GM21526 (cell line): ENCODE results near the gene WDR62.
"Not testable (repeated sequence)": the region's sequence is repeated elsewhere in the genome, so short reads cannot be mapped to it uniquely, and the experiment has no call there.

Experiments used
- ATAC-seq: cut with Tn5 transposase; IDR thresholded peaks from one replicate; pipeline ENCODE4 v1.9.1; 2021; ENCODE audit warnings: moderate library complexity; ENCODE audit not compliant: unreplicated experiment, low FRiP score

WDR62 gene

DNA sequence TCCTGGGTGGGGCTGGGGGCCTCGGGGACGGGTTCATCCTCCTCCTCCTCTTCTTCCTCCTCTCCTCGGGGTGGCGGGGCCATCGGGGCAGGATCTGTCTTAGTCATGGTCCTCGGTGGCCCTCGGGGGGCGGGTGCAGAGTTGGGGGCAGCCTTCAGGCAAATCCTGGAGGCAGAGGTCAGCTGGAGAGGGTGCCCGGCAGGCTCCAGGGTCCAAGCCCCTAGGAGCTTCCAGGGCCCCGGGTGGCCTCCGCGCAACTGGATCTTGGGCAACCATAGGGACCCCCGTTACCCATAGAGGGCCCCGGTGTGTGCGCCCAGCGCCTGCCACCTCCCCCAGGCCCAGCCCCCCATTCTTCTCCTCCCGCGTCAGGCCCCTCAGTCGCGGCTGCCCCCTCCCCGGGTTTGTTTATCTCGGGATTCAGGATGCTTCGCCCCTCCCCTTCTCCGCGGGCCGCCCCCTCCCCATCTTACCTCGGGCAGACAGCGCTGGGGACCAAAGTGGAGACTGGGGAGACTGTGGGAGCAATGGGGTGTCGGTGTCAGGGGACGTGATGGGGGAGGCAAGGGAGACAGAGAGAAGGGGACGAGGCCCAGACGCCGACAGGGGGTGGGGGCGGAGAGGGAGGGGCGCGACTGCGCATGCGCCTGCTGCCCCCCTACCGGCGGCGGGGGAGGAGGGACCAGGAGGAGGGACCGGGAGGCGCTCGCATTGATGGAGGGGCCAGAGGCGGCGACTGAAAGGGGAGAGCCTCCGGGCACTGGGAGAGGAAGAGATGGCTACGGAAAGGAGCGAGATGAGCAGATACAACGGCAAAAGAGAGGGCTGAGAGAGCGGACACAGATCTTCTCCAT is 22.2 kb upstream of the WDR62 start, which contains the start of gene CLIP3:
CLIP3 (minus strand) TSS at position 623 of the 854 bp plus-strand sequence; CDS start at position 107, 516 bp downstream.
- no peak for ATAC-seq

DNA sequence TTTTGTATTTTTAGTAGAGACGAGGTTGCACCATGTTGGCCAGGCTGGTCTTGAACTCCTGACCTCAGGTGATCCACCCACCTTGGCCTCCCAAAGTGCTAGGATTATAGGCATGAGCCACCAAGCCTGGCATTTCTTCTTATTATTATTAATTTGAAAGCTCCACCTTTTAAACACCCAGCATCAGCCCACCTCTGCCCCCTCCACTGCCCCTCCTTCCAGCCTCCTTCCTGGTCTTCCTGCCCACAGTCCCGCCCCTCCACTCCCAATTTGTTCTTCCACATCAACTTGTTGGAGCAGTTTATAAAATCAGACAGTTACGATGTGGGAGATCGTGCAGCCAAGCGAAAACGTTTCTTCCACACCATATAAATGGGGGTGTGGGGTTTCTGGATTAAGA is 14.2 kb upstream of the WDR62 start:
- no peak for ATAC-seq

DNA sequence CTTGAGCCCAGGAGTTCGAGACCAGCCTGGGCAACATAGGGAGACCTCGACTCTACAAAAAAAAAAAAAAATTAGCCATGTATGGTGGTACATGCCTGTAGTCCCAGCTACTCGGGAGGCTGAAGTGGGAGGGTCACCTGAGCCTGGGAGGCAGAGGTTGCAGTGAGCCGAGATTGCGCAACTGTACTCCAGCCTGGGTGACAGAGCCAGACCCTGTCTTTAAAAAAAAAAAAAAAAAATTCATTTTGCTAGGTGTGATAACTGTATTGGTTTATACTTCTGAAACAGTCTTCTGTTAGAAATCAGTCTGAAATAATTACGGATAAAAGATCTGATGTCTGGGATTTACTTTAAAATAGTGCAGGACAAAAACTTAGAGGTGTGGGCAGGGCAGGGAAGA is 13.6 kb upstream of the WDR62 start:
- ATAC-seq = not testable (repeated sequence)

DNA sequence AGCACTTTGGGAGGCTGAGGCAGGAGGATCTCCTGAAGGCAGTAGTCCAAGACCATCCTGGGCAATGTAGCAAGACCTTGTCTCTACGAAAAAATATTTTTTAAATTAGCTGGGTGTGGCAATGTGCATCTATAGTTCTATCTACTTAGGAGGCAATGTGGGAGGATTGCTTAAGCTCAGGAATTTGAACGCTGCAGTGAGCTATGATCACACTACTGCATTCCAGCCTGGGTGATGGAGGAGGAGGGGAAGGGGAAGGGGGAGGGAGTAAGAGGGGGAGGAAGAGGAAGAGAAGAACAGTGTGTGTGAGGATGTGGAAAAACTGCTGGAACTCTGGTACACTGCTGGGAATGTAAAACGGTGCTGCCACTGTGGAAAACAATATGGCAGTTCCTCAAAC is 12.9 kb upstream of the WDR62 start:
- no peak for ATAC-seq

DNA sequence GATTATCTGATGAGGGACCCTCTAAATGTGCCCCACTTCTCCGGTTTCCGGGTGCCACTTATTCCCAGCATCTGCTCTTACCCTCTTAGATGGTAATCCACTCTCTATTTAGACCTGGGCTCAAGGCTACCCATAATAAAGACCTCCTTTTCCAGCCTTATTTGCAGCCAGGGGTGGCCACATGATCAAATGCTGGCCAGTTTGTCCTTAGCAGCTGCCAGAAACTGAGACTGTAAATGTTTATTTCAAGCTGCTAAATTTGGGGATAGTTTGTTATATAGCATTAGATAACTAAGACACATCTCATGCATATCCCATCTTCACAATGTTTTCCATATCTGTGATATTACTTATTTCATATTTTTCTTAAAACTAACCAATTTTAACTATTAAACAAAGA is 10.7 kb upstream of the WDR62 start:
- no peak for ATAC-seq

DNA sequence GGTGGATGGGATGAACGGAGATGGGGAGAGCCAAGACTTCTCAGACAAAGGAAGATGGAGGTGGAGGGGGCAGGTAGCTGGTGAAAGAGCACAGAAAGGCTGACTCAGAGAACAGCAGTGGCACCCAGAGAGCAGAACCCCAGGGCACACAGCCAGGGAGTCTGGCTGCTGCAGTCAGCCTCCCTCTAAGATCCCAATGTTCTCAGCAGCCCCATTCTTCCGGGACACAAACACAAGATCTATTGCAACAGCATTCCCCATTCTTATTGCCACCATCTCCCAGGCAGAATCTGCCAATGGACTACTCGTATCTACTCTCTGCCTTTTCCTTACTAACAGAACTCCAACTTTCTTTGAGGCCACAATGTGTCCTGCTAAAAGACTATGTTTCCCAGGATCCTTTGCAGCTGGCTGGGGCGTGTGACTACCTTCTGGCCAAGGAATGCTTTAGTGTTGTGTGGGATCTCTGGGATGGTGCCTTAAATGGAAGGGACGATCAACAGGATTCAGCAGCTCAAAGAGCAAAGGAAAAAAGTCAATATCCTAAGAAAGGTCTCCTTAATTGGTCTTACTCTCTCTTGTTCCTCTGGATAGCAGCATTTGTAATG is 8.2 kb upstream of the WDR62 start:
- no peak for ATAC-seq

DNA sequence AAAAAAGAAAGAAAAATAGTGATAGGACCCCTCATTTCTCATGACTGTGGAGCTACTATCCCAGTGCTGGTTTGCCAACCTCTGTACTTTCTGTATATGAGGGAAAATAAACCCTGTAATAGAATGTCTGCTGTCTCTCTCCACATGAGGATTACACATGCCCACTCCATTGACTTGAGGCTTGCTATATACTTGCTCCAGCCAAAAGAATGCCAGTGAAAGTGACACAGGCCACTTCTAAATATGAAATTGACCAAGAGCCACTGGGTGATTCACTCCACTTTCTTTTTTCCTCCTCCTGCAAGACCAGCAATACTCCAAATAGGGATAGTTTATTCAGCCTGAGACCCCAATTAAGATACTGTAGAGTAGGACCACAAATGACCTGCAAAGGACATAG is 6.9 kb upstream of the WDR62 start:
- no peak for ATAC-seq

DNA sequence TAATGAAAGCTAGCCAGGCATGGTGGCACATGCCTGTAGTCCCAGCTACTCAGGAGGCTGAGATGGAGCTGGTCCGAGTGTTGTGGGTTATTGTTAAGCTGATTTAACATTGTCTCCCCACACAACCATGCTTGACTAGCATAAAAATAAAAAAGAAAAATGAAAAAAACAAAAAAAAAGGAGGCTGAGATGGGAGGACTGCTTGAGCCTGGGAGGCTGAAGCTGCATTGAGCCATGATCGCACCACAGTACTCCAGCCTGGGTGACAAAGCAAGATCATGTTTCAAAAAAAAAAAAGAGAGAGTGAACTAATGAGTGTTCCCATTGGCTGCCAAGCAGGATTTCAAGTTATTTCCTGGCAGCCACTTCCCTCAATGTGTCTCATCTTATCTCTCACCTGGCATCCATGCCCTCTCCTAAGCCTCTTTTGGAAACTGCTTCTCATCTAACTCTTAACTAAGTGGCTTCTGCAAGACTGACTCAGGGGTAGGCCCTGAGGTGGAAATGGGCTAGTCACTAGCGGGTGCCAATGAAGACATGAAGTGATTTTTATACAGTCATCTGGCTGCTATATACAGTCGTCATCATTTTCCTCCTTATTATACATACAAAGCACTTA is 5.5 kb upstream of the WDR62 start:
- ATAC-seq = no peak

DNA sequence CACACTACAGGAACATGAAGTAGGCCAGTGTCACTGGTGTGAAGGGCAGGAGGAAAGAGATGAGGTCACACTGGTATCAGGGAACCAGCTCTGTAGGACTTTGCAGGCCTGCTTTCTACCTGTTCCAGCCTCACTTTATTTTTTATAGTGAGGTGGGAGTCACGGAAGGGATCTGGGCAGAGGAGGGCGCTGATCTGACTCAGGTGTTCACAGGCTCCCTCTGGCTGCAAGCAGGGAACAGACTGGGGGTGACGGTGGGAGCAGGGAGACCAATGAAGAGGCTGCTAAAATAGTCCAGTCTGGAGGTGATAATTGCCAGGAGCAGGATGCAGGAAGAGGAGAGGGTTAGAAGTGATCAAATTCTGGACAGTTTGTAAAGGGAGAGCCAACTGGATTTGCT is 3.5 kb upstream of the WDR62 start:
- ATAC-seq = no peak

DNA sequence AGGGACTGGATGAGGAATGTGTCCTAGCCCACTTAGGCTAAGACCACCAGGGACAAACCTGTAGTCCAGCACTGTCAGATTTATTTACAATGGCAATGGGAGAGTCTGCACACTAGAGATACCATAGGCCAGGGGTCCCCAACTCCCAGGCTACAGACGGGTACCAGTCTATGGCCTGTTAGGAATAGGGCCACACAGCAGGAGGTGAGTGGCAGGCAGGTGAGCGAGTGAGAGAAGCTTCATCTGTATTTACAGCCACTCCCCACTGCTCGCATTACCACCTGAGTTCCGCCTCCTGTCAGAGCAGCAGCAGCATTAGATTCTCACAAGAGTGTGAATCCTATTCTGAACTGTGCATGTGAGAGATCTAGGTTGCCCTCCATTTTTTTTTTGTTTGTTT is 3.1 kb upstream of the WDR62 start:
- no peak for ATAC-seq

DNA sequence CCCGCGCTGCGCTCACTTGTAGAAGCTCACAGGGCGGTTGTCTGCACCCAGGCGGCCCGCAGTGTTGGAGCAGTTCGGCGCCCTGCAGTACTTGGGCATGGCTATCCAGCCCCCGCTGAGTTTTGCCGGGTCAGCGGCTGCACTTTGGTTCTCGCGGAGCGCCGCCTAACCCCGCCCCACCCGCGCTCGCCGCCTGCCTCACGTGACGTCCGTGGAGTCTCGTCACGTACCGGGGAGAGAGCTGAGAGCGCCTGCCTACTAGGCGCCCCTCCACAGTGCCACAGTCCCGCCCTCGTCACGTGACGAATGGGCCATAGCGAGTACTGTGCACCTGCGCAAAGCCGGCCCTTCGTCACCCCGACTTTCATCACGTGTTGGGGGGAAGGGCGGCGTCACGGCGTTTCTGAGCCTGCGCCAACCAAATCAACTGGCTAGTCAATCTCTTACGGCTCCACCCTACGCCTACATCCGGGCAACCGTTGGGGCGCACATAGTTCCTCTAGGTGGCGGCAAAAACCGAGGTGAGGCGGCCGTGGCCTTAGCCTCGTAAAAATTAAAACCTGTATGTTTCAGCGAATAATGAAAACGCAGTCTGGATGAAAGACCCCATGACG is 471 bp upstream of the WDR62 start, which contains the start of gene THAP8:
THAP8 (minus strand) TSS at position 167 of the 614 bp plus-strand sequence; CDS start at position 99, 68 bp downstream.
- peak; percentile 81 for ATAC-seq

DNA sequence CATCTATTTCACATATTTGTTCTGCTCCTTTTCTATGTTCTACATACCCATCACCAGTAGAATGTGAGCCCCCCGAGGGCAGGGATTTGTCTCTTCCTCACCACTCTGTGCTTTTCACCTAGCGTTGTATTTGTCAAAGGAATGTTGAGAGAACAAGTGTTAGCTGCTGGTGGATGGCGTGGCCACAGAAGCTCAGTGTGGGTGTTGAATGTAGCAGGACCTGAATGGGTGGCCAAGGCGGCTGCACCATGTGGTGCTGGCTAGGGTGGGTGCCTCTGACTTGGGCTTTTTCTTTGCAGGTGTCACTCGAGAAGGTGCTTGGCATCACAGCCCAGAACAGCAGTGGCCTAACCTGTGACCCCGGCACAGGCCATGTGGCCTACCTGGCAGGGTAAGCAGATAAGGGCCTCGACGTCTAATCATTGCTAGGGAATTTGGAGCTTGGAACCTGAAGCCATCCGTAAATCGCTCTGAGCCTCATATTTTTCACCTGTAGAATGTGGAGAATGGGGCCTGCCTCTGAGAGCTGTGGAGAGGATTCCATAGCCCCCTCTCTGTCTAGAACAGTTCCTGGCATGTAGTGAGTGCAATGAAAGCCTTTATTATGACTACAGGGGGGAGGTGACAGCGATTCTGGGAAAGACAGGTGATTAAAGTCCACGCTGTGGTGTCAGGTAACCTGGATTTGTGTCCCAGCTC is 3.9 kb downstream of the WDR62 start:
- ATAC-seq = no peak

DNA sequence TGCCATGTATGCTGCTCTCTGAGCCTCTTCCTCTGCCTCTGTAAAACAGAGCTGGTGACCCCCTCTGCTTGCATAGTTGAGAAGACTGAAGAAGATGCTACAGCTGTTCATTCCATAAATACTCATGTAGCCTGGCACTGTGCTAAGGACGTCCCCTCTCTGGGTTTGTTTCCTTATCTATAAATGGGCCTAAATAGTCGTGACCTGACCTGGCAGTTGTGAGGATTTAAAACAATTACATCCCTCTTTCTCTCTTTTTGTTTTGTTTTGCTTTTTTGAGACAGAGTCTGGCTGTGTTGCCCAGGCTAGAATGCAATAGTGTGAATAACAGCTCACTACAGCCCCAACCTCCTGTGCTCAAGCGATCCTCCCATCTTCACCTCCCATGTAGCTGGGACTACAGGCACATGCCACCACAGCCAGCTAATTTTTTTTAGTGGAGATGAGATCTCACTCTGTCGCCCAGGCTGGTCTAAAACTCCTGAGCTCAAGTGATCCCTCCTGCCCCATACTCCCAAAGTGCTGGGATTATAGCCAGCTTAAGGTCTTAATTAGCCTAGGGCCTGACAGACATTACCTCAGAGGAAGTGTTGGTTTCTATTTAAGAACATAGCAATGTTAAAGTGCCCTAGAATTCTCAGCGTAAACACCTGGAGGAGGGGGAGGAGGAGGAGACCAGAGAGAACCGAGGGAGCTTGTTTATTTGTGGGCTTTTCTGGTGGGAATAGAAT is 4.6 kb downstream of the WDR62 start:
- ATAC-seq = no peak

DNA sequence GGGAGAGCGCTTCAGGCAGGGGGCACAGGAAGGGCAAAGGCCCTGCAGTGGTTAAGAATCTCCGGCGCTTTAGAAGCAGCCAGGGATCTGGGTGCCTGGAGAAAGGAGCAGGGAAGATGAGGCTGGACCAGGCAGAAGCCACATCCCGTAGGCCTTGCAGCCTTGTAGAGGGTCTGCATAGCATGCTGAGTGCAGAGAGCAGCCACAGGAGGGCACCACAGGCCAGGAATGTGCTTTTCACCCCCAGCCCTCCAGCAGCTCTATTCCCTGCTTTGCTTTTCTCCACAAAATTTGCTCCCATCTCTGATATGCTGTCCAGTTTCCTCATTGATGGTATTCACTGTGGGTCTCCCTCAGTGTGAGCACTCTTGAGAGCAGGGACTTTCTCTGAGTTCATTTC is 5.7 kb downstream of the WDR62 start:
- ATAC-seq = no peak

DNA sequence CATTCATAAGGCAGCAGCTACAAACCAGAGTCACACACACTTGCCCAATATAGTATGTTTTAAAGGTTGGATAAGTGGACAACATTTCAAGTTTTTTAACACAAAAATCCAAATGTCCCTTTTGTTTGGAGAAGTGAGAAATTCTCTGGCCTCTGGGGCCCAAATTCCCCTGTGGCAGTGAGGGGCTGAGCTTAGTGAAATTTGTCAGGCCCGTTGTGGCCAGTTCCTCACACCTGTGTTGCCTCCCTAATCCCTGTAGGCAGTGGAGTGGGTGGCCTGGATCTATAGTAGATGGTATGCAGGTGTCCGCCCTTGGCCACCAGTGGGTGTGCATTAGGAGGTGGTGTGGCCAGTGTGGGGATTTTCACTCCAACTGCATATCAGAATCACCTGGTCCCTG is 6.7 kb downstream of the WDR62 start:
- no peak for ATAC-seq

DNA sequence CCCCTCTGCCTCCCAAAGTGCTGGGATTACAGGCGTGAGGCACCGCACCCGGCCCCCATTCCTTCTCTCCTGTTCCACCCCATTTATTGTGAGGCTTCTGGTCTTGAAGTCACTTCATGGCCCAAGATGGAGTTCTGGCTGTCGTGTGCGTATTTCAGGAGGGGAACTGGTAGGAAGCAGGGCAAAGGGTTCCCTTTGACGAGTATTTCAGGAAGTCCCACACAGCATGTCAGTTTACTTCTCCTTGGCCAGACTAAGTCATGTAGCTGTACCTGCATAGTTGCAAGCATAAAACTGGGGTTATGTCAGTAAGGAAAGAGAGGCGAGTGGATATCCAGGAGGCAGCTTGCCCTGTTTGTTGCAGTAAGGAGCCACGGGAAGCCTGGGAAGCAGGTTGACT is 10.1 kb downstream of the WDR62 start:
- ATAC-seq = no peak

DNA sequence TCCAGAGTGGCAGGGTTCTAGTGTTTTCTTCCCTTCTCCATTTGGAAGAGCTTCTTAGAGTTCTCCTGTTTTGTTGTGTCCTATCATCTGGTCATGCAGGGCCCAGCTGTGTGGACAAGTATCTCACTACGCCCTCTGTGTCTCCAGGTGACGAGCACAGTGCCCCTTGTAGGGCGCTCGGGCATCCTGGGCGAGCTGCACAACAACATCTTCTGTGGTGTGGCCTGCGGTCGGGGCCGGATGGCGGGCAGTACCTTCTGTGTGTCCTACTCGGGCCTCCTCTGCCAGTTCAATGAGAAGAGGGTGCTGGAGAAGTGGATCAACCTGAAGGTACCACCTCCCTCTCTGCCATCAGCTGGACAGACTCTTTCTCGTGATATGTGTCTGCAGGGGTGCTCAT is 13.0 kb downstream of the WDR62 start:
- no peak for ATAC-seq

DNA sequence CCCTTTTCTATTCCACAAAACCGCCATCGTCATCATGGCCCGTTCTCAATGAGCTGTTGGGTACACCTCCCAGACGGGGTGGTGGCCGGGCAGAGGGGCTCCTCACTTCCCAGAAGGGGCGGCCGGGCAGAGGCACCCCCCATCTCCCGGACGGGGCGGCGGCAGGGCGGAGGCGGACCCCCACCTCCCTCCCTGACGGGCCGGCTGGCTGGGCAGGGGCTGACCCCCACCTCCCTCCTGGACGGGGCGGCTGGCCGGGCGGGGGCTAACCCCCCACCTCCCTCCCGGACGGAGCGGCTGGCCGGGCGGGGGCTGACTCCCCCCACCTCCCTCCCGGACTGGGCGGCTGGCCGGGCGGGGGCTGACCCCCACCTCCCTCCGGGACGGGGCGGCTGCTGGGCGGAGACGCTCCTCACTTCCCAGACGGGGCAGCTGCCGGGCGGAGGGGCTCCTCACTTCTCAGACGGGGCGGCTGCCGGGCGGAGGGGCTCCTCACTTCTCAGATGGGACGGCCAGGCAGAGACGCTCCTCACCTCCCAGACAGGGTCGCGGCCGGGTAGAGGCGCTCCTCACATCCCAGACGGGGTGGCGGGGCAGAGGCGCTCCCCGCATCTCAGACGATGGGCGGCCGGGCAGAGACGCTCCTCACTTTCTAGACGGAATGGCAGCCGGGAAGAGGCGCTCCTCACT is 14.3 kb downstream of the WDR62 start:
- not testable (repeated sequence) for ATAC-seq

DNA sequence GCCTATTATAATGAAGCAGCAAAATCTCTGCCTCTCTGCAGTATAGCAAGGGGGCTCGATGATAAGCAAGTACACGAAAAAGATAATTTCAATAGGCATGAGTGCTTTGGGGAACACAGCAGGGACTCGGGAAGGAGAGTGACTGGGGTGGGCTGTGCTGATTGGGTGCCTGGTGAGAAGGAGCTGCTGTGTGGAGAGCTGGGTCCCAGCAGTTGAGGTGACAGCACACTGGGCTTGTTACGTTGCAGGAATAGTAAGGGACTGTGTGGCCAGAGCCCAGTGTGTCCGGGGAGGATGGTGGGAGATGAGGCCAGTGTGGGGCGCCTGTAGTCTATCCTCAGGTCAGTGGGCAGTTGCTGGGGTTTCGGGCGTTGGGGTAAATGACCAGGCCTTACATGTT is 17.4 kb downstream of the WDR62 start:
- ATAC-seq = no peak
